K562 (cell line): ENCODE data around the gene FBN3. TPM values are rescaled to one million over a fixed set of nuclear protein-coding genes. Genes with fewer than 3 reads are reported as not detected.

Experiments
- ARID3A ChIP-seq: IDR thresholded peaks from 2 replicates; pipeline ENCODE4 v1.6.1; 2012; ENCODE audit warnings: low read depth, low read length, improper control_type of control experiment, borderline replicate concordance
- CEBPB ChIP-seq: fragments of 450-650 bp; IDR thresholded peaks from 2 replicates; pipeline ENCODE4 v1.6.1; 2016; ENCODE audit warnings: missing genetic modification characterization, missing compliant biosample characterization
- CEBPG ChIP-seq, 3 experiments: fragments of 200-800 bp in 1 of 3; sonication (Bioruptor generic) in 1 of 3; sonication (generic) in 1 of 3; formaldehyde crosslinking in 1 of 3; IDR thresholded peaks in 2 of 3; conservative IDR thresholded peaks in 1 of 3; 2 replicates each; pipeline versions ENCODE4 v1.6.1 to v1.8.0; 2016 to 2022; ENCODE audit warnings: missing compliant biosample characterization in 2 of 3, missing genetic modification characterization in 2 of 3, mild to moderate bottlenecking in 1 of 3, missing genetic modification reagents in 1 of 3
- CTCF ChIP-seq, 3 experiments: IDR thresholded peaks in 2 of 3; conservative IDR thresholded peaks in 1 of 3; 2 replicates each; pipeline ENCODE4 v1.5.1; 2011 to 2012; ENCODE audit warnings: low read length in 3 of 3, mild to moderate bottlenecking in 3 of 3, control low read depth in 2 of 3, improper control_type of control experiment in 1 of 3, inconsistent platforms in 1 of 3, low read depth in 1 of 3, mixed read lengths in 1 of 3, moderate library complexity in 1 of 3; ENCODE audit not compliant: insufficient read depth in 2 of 3
- E2F8 ChIP-seq: fragments of 450-650 bp; IDR thresholded peaks from 2 replicates; pipeline ENCODE4 v1.7.1; 2018; ENCODE audit warnings: mild to moderate bottlenecking, low read depth; ENCODE audit not compliant: partially characterized antibody
- MAX ChIP-seq: sonication (generic); formaldehyde crosslinking; IDR thresholded peaks from 2 replicates; pipeline ENCODE4 v1.9.0; 2022; ENCODE audit warnings: mild to moderate bottlenecking, missing genetic modification reagents
- NRF1 ChIP-seq, 2 experiments: fragments of 450-650 bp; IDR thresholded peaks in 1 of 2; conservative IDR thresholded peaks in 1 of 2; 2 replicates each; pipeline ENCODE4 v1.6.1; 2014; ENCODE audit warnings: mild to moderate bottlenecking in 2 of 2
- RFX7 ChIP-seq: fragments of 250-450 bp; sonication (Bioruptor Pico); IDR thresholded peaks from 2 replicates; pipeline ENCODE4 v1.5.1; 2021; ENCODE audit warnings: mild to moderate bottlenecking
- SMAD2 ChIP-seq: fragments of 150-350 bp; IDR thresholded peaks from 2 replicates; pipeline ENCODE4 v1.6.1; 2014; ENCODE audit warnings: low read depth, mild to moderate bottlenecking, low read length
- TBP ChIP-seq: optimal IDR thresholded peaks from 2 replicates; pipeline ENCODE3; 2011; ENCODE audit warnings: low read depth, low read length, improper control_type of control experiment
- polyA plus RNA-seq, 8 experiments: library from polyadenylated mRNA; depleted of rRNA in 4 of 8; stranded (reverse) in 5 of 8; unstranded in 3 of 8; fragments of >200 nt; fragmentation: Nextera tagmentation in 2 of 8; fragmentation: Illumina TruSeq in 1 of 8; extraction: Ambion mirVana in 2 of 8; extraction: Trizol in 1 of 8; gene quantifications; 2 replicates each; pipeline versions ENCODE4 v1.2.1 to v1.2.3, GENCODE V29; 2011 to 2014; ENCODE audit warnings: inconsistent platforms in 1 of 8, missing spikeins in 1 of 8
- total RNA-seq, 7 experiments: library from RNA; depleted of rRNA in 6 of 7; stranded (reverse); fragments of >200 nt in 6 of 7; fragmentation: Illumina TruSeq in 2 of 7; extraction: Trizol in 2 of 7; gene quantifications; 2 replicates each; pipeline versions ENCODE4 v1.2.1 to v1.2.3, GENCODE V29; 2011 to 2021; ENCODE audit warnings: low replicate concordance in 1 of 7

The FBN3 gene
- total and polyA plus RNA-seq, 9 of the 15 experiments (the other 6 are each of a cell fraction or from before 2014, with no cell fraction given) = under 0.01 to 0.29 (median 0.01) TPM; not detected in 4

- TF ChIP-seq CTCF (IDR thresholded peaks at IDR 0.05 in 2 of 3, conservative IDR thresholded peaks at IDR 0.05 in 1 of 3; ENCODE audit: insufficient read depth in 2 of 3, low read depth in 1 of 3, low read length in 3 of 3) = no peak
- no peak for TF ChIP-seq TBP
- TF ChIP-seq NRF1 (conservative IDR thresholded peaks at IDR 0.05 in 1 of 2, IDR thresholded peaks at IDR 0.05 in 1 of 2) = no peak
- no peak for TF ChIP-seq SMAD2
- TF ChIP-seq ARID3A = no peak
- no peak for TF ChIP-seq E2F8
- TF ChIP-seq RFX7 (CRISPR knock-in tag) = no peak
- peak; percentile 57 for TF ChIP-seq CEBPB
- 0 out of 2 replicates have a peak, but pooled peaks have one; percentile 20 for TF ChIP-seq CEBPG (CRISPR knock-in tag; IDR thresholded peaks at IDR 0.05)
- peak; percentile 34 to 50; a peak in 3 of 4 replicates for TF ChIP-seq CEBPG (tag; conservative IDR thresholded peaks at IDR 0.05 in 1 of 2, IDR thresholded peaks at IDR 0.05 in 1 of 2)
- TF ChIP-seq MAX (CRISPR knock-in tag) = no peak
- TF ChIP-seq, all 486 proteins: peak for 3
Observed at GRCh38 chr19:8113017-8113416, 36.4 kb downstream of the FBN3 start (continued).
